Central memory CD4-positive, alpha-beta T cell (primary cell): ENCODE results near the gene CCDC85A.

Experiments used
- DNase-seq: peaks from one replicate; pipeline ENCODE4 v3.0.0; 2022

CCDC85A gene

DNA sequence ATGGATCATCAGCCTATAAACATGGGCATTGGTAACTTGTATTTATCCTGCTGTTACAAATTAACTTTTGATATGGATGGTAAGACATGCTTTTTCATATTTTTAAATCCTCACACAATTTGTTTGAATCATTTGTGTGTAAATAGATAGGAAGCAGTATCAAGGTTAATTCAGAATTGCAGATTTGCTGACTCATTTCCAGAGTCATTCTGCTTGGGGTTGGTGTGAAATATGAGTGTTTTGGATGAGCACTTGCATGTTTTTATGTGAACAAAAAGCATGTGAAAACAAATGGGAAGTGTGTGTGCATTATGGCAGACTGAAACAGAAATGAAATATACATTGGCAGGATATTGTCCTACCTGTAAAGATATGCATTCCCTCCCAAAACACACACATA, 11.8 kb downstream of the CCDC85A start:
- no peak for DNase-seq

- DNase-seq, result no peak
Observed at GRCh38 chr2:56197816-56198215, 14.0 kb downstream of the CCDC85A start.

DNA sequence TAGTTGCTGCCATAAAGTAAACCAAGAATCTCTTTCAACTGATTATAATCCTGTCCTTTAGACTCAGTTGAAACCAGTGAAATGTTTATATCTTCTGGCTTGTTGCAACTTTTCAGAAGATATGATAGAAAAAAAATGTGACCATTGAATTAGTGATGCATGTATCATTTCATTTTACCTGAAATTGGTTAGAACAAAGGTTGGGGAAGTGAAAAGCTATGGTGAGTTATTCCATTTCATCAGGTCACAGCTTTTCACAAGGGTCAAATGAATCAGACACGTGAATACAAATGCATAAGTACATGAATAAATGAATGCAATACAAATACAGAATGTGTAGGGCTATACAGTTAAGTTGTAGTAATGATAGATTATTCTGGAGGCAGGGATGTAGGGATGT, 15.1 kb downstream of the CCDC85A start:
- no peak for DNase-seq

DNA sequence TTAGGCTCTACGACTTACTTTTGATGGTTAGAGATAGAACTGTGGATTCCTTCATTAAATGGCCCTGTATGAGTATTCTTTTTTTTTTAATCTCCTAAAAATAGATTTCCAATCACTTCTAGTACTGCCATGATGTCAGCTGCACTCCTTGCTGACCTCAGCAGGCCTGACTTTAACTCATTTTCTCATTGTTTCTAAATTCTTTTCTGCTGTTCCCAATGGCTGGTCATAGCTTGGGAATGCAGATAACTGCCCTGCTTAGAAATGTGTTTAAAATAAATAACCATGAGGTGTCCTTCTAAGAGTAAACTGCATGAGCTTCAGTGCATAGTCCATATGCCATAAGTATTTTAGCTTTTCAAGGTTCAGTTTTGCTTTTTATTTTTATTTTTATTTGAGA, 15.7 kb downstream of the CCDC85A start:
- no peak for DNase-seq

DNA sequence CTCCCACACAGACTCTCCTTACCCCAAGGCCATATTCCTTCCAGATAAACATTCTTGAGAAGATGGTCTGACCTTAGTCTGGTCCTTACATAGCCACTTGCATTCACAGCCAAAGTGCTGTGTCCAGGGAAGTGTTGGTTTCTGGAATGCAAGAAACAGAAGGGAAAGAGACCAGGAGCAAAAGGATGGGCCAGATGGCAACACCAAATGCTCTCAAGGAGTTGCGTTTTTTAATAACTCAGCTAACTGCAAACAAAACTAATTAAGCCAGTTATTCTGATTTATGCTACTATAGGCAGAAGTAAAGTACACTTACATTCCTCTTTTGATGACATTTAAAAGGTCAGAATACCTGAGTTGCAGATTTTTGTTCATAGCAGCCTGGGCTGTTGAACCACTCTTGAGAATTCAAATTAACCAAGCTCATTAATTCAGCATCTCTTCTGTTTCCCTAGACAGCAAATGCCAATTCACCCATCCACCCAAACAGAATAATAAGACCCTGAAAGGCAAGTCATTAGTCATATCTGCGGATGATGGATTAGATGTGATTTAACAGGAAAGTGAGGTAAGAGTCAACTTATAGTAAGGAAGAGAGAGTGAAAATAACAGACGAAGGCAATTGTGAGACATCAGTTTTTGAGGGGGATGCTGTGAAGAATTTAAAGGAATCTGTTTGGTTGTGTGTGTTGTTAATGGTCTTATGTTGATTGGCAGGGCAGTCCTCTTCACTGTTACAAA, 18.8 kb downstream of the CCDC85A start:
- DNase-seq, result no peak

- no peak for DNase-seq
Observed at GRCh38 chr2:56204556-56204955, 20.8 kb downstream of the CCDC85A start.

- no peak for DNase-seq
Observed at GRCh38 chr2:56206250-56206649, 22.5 kb downstream of the CCDC85A start.

DNA sequence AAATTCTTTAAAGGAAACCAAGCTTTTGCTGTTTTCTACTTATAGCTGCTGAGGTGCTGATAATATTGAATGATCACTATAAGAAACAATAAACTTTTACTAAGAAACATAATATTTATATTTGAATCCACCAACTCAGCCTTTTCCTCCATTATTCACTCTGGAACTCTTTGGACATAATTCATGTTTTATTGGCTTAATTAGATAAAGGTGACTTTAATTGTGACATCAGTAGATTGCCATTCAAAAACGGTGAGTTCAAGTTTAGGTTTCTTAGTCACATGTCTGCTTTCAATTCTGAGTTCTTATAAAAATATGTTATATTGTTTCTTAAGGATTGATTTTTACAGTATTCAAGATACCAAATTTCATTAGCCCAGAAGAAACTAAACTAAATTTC, 24.0 kb downstream of the CCDC85A start:
- DNase-seq, result no peak

DNA sequence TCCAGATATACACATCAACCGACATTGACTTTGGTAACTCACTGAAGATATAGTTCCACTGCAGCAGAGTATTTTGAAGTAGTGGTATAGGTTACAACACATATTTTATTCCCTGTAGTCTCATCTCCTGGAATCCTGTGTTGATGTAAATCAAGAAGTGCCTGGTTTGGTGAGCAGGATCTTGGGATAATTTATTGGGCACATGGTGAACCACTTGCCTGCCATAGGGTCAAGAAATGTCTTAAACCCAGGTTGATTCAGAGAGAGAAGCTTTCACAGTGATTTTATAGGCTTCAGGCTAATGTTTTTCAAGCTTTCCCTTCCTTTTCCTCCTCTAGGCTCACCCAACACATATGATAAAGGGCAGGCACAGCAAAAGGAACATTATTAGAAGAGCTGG, 24.6 kb downstream of the CCDC85A start:
- DNase-seq, result no peak

DNA sequence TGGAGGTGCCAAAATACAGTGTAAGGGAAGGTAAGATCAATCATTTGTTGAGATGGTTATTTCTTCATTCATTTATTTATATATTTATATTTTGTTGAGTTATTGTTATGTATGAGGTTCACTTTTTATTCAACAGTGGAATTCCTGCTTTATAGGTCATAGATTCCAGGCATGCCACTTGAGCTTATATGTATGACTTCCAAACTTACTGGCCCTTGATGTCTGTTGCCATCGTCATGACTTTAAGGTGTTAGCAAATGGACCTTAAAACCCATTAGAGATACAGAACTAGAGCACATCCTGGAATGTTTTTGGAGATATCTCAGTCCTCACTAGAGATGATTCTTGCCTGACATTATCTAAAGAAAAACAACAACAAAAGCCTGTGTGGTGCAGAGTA, 25.9 kb downstream of the CCDC85A start:
- DNase-seq, result no peak

- DNase-seq, result no peak
Observed at GRCh38 chr2:56210291-56210690, 26.5 kb downstream of the CCDC85A start.

DNA sequence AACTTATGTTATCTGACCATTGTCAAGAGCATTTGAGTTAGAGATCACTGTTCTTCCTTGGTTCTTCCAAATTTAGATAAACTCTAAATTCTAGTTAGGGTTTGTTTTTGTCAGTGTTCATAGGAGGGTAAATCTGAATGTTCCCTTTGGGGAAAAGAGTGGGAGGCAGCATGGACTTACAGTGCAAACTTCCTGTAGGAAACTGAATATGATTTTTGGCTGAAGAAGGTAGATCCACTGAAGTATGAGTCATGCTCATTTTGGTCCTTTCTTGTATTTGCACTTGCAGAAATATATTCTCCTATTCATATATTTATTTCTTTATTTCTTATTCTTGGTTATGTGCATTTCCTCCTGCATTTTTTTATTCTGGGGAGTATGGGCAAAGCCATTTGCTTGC, 27.3 kb downstream of the CCDC85A start:
- DNase-seq, result no peak

- no peak for DNase-seq
Observed at GRCh38 chr2:56215911-56216310, 32.1 kb downstream of the CCDC85A start.

DNA sequence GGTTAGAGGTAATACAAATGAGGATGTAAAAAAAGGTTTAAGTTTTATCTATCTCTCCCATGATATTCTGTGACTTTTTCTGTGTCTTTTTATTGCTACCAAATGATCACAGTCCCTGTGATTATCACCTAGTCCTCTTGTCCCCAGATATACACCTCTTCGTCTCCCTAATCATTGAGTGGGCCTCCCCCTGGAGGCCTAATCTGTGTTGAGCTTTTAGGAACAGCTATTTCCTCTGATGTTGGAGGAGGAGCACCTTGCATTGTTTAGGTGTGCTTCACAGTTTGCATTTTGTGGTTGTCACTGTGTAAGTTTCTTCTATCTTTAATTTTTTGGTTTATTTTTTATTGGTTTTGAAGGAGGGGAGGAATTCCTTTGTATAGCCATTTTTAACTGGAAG, 33.3 kb downstream of the CCDC85A start:
- DNase-seq, result no peak

GRCh38 chr2:56222481-56222880, 38.7 kb downstream of the CCDC85A start:
- no peak for DNase-seq

- no peak for DNase-seq
Observed at GRCh38 chr2:56224316-56224715, 40.5 kb downstream of the CCDC85A start.

DNA sequence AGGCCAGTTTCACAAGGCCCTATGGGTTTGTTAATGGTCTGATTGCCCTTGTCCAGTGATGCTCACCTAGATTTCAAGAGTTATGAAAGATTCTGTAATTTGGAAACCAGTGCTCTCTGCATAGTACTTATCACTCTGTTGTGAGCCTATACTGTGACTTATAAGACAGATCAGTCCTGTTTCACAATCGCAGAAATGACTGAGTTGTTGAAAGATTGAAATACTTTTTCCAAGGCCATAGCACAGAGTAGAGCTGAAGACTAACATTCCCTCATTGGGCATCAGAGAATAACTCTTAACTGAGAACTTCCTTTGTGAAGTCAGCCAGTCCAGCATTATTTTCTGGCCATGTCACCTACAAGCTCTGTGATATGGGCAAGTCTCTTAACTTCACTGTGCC, 44.0 kb downstream of the CCDC85A start:
- DNase-seq, result no peak

GRCh38 chr2:56229397-56230060, 45.7 kb downstream of the CCDC85A start:
- DNase-seq, result no peak

DNA sequence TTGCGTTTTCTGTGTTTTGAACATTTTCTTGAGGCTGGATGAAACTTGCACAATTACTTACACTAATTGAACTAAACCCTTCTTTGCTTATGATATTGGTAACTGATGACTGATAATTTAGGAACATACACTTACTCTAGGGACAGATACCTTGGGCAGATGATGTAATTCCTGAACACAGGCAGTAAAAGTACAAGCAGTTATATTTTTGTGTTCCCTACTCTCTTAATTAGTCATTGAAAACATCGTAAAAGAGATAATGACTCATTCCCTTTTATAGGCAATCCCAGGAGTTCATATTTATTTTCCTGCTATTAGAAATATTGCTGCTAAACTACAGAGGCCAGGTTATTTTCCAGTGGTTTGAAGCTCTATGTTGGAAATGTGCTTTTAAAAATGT, 46.4 kb downstream of the CCDC85A start:
- no peak for DNase-seq

GRCh38 chr2:56231361-56231760, 47.6 kb downstream of the CCDC85A start:
- no peak for DNase-seq

DNA sequence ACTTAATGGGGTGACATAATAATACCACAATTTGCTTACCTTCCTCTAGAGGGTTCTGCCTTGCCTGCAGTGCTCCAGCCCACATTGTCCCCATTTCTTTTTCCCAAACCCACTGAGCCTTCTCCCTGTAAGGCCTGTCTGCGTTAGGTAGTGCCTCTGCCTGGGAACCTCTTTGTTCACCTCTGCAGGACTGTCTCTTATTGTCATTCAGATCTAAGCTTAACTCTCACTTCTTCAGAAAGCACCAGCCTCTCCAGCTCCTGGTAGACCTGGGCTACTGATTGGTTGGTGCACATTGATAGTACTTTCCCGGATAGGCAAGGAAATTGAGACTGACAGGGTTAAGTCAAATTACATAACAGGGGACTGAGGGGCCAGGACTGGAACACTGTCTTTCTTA, 49.1 kb downstream of the CCDC85A start:
- no peak for DNase-seq

DNA sequence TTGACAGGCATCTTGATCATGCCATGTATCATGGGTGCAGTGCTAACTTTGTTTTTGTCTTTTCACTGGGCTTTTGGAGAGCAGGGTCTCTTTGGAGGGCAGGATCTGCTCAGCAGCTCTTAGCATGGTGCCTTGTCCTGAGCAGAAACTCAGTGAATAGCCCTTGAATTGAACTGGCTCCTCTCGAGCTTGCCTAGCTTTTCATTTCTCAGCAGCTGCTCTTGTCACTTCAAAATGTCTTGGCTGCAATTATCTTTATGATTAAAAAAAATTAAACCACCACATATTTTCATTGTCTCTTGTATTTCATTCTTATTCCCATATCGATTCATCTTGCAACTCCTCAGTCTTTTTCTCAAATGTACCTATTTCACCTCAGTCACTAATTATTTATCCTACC, 50.5 kb downstream of the CCDC85A start:
- DNase-seq, result no peak

- no peak for DNase-seq
Observed at GRCh38 chr2:56239030-56239429, 55.2 kb downstream of the CCDC85A start.

DNA sequence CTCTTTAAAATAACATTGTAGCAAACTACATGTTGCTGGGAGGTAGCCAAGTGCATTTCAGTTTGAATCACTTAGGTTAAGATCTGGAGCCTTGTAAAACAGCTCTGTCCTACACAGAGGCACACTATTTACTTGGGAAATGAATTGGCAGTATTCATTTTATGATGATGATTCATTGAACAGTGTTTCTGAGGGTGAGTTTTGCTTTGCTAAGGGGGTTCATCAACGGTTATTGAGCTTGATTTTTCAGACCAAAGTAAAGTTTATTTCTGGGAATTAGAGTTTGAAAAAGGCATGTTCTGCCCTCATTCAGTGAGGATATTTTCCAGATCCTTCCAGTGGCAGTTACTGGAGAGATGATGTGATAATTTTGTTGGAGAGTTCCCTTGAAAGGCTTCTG, 55.6 kb downstream of the CCDC85A start:
- no peak for DNase-seq

DNA sequence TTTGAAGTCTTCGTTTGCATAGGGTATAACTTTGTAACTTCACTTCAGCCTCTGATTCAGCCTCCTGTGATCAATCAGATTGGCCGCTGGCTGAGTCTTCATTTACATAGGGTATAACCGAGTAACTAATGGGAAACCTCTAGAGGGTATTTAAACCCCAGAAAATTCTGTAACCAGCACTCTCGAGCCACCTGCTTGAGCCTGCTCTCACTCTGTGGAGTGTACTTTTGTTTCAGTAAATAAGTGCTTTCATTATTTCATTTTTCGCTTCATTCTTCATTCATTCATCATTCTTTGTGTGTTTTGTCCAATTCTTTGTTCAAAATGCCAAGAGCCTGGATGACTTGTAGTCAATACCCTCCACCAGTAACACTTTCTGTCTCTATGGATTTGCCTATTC, 56.4 kb downstream of the CCDC85A start:
- no peak for DNase-seq
